Neural cell (in vitro differentiated cells): ENCODE measurements around the gene CSGALNACT2.

Source experiments
- CTCF ChIP-seq: fragments of 450-650 bp; IDR thresholded peaks from 2 replicates; pipeline ENCODE4 v1.5.1; 2014; ENCODE audit warnings: antibody characterized with exemption, mild to moderate bottlenecking, moderate library complexity; ENCODE audit not compliant: poor library complexity, severe bottlenecking
- EP300 ChIP-seq: fragments of 450-650 bp; conservative IDR thresholded peaks from 2 replicates; pipeline ENCODE4 v1.6.1; 2014; ENCODE audit warnings: antibody characterized with exemption, mild to moderate bottlenecking, moderate library complexity; ENCODE audit not compliant: poor library complexity, severe bottlenecking
- POLR2AphosphoS5 ChIP-seq: IDR thresholded peaks from 2 replicates; pipeline ENCODE4 v1.6.1; 2012
- SMC3 ChIP-seq: fragments of 450-650 bp; conservative IDR thresholded peaks from 2 replicates; pipeline ENCODE4 v1.6.1; 2014; ENCODE audit warnings: antibody characterized with exemption, mild to moderate bottlenecking, moderate library complexity; ENCODE audit not compliant: poor library complexity

GRCh38 chr10:43158636-43159035 lies 20.4 kb downstream of the CSGALNACT2 start:
- TF ChIP-seq POLR2AphosphoS5: no peak
- no peak for TF ChIP-seq CTCF
- TF ChIP-seq SMC3: no peak
- TF ChIP-seq EP300: no peak
